Measurements from ENCODE around the gene ASPG.

Gene ASPG

GRCh38 chr14:104102282-104102914 lies 16.9 kb downstream of the ASPG start:
- H3K4me3 ChIP-seq (ENCODE audit: low read length) = no peak overlapping the region
- no peaks in the 10 kb centered on the region for H3K36me3 ChIP-seq (ENCODE audit: insufficient read depth, low read length)
- H3K27ac ChIP-seq (ENCODE audit: low read depth, low read length) = no peak overlapping the region
- no peaks in the 10 kb centered on the region for H3K4me1 ChIP-seq (ENCODE audit: insufficient read depth, low read length)
- H3K9ac ChIP-seq (ENCODE audit: low read depth, low read length) = no peak overlapping the region
- WGBS = 95% methylated on average over 16 of the region's 16 CpGs
- H3K9me3 ChIP-seq (ENCODE audit: insufficient read depth, low read depth, low read length) = no peaks in the 10 kb centered on the region
- H3K27me3 ChIP-seq (ENCODE audit: insufficient read depth, low read length) = no peaks in the 10 kb centered on the region; the same call in 1 of the 2 replicates

- Histone ChIP-seq H3K4me3 (ENCODE audit: low read length) (no peak overlapping the region), H3K36me3 (ENCODE audit: insufficient read depth, low read length) (no peaks in the 10 kb centered on the region), H3K9ac (ENCODE audit: low read depth, low read length) (no peak overlapping the region), H3K9me3 (ENCODE audit: insufficient read depth, low read depth, low read length) (no peaks in the 10 kb centered on the region), H3K4me1 (ENCODE audit: insufficient read depth, low read length) (no peaks in the 10 kb centered on the region), H3K27ac (ENCODE audit: low read depth, low read length) (no peak overlapping the region), H3K27me3 (ENCODE audit: insufficient read depth, low read length) (no peaks in the 10 kb centered on the region; the same call in 1 of the 2 replicates)
- 90% methylated on average over 26 of the region's 26 CpGs for WGBS
Observed at GRCh38 chr14:104103061-104103445, 17.6 kb downstream of the ASPG start.

- Histone ChIP-seq H3K4me1 (ENCODE audit: insufficient read depth, low read length) (0 out of 2 replicates have a peak, but pooled peaks cover 3% of the 10 kb centered on the region), H3K9me3 (ENCODE audit: insufficient read depth, low read depth, low read length) (no peaks in the 10 kb centered on the region), H3K27me3 (ENCODE audit: insufficient read depth, low read length) (no peaks in the 10 kb centered on the region; the same call in 1 of the 2 replicates), H3K4me3 (ENCODE audit: low read length) (no peak overlapping the region), H3K9ac (ENCODE audit: low read depth, low read length) (no peak overlapping the region), H3K36me3 (ENCODE audit: insufficient read depth, low read length) (no peaks in the 10 kb centered on the region), H3K27ac (ENCODE audit: low read depth, low read length) (no peak overlapping the region)
- 91% methylated on average over 23 of the region's 23 CpGs for WGBS
Observed at GRCh38 chr14:104103446-104104075, 18.1 kb downstream of the ASPG start.

GRCh38 chr14:104104076-104104901 lies 18.8 kb downstream of the ASPG start:
- WGBS = 93% methylated on average over 35 of the region's 35 CpGs
- H3K9ac ChIP-seq (ENCODE audit: low read depth, low read length) = no peak overlapping the region
- no peaks in the 10 kb centered on the region for H3K27me3 ChIP-seq (ENCODE audit: insufficient read depth, low read length)
- 0 out of 2 replicates have a peak, but pooled peaks cover 3% of the 10 kb centered on the region for H3K4me1 ChIP-seq (ENCODE audit: insufficient read depth, low read length)
- no peak overlapping the region for H3K4me3 ChIP-seq (ENCODE audit: low read length)
- no peaks in the 10 kb centered on the region for H3K36me3 ChIP-seq (ENCODE audit: insufficient read depth, low read length)
- H3K9me3 ChIP-seq (ENCODE audit: insufficient read depth, low read depth, low read length) = no peaks in the 10 kb centered on the region
- no peak overlapping the region for H3K27ac ChIP-seq (ENCODE audit: low read depth, low read length)

GRCh38 chr14:104105071-104105821 lies 19.7 kb downstream of the ASPG start:
- Histone ChIP-seq H3K36me3 (ENCODE audit: insufficient read depth, low read length) (no peaks in the 10 kb centered on the region), H3K9ac (ENCODE audit: low read depth, low read length) (no peak overlapping the region), H3K27me3 (ENCODE audit: insufficient read depth, low read length) (no peaks in the 10 kb centered on the region), H3K27ac (ENCODE audit: low read depth, low read length) (no peak overlapping the region), H3K4me3 (ENCODE audit: low read length) (no peak overlapping the region), H3K4me1 (ENCODE audit: insufficient read depth, low read length) (0 out of 2 replicates have a peak, but pooled peaks cover 3% of the 10 kb centered on the region), H3K9me3 (ENCODE audit: insufficient read depth, low read depth, low read length) (no peaks in the 10 kb centered on the region)
- 90% methylated on average over 27 of the region's 27 CpGs for WGBS

- Histone ChIP-seq H3K27ac (ENCODE audit: low read depth, low read length) (no peak overlapping the region), H3K9ac (ENCODE audit: low read depth, low read length) (no peak overlapping the region), H3K4me1 (ENCODE audit: insufficient read depth, low read length) (0 out of 2 replicates have a peak, but pooled peaks cover 3% of the 10 kb centered on the region), H3K9me3 (ENCODE audit: insufficient read depth, low read depth, low read length) (no peaks in the 10 kb centered on the region), H3K27me3 (ENCODE audit: insufficient read depth, low read length) (no peaks in the 10 kb centered on the region), H3K4me3 (ENCODE audit: low read length) (no peak overlapping the region), H3K36me3 (ENCODE audit: insufficient read depth, low read length) (no peaks in the 10 kb centered on the region)
- WGBS = 91% methylated on average over 18 of the region's 18 CpGs
Observed at GRCh38 chr14:104105822-104106470, 20.4 kb downstream of the ASPG start.

GRCh38 chr14:104106471-104106991 lies 21.0 kb downstream of the ASPG start:
- Histone ChIP-seq H3K27me3 (ENCODE audit: insufficient read depth, low read length) (no peaks in the 10 kb centered on the region), H3K4me3 (ENCODE audit: low read length) (no peak overlapping the region), H3K9me3 (ENCODE audit: insufficient read depth, low read depth, low read length) (no peaks in the 10 kb centered on the region), H3K9ac (ENCODE audit: low read depth, low read length) (no peak overlapping the region), H3K36me3 (ENCODE audit: insufficient read depth, low read length) (no peaks in the 10 kb centered on the region), H3K27ac (ENCODE audit: low read depth, low read length) (no peak overlapping the region), H3K4me1 (ENCODE audit: insufficient read depth, low read length) (0 out of 2 replicates have a peak, but pooled peaks cover 3% of the 10 kb centered on the region)
- 96% methylated on average over 20 of the region's 20 CpGs for WGBS

- H3K4me1 ChIP-seq (ENCODE audit: insufficient read depth, low read length) = 0 out of 2 replicates have a peak, but pooled peaks cover 3% of the 10 kb centered on the region
- no peaks in the 10 kb centered on the region for H3K9me3 ChIP-seq (ENCODE audit: insufficient read depth, low read depth, low read length)
- WGBS = 95% methylated on average over 19 of the region's 19 CpGs
- no peaks in the 10 kb centered on the region for H3K36me3 ChIP-seq (ENCODE audit: insufficient read depth, low read length)
- no peak overlapping the region for H3K27ac ChIP-seq (ENCODE audit: low read depth, low read length)
- H3K27me3 ChIP-seq (ENCODE audit: insufficient read depth, low read length) = no peaks in the 10 kb centered on the region
- no peak overlapping the region for H3K4me3 ChIP-seq (ENCODE audit: low read length)
- H3K9ac ChIP-seq (ENCODE audit: low read depth, low read length) = no peak overlapping the region
Observed at GRCh38 chr14:104107101-104107581, 21.6 kb downstream of the ASPG start.

GRCh38 chr14:104107611-104108569 lies 22.4 kb downstream of the ASPG start:
- WGBS = 80% methylated on average over 30 of the region's 32 CpGs
- no peaks in the 10 kb centered on the region for H3K27me3 ChIP-seq (ENCODE audit: insufficient read depth, low read length)

More at GRCh38 chr14:104107611-104108569, 22.4 kb downstream of the ASPG start:
- H3K9me3 ChIP-seq (ENCODE audit: insufficient read depth, low read depth, low read length) = no peaks in the 10 kb centered on the region
- H3K27ac ChIP-seq (ENCODE audit: low read depth, low read length) = no peak overlapping the region
- H3K4me3 ChIP-seq (ENCODE audit: low read length) = no peak overlapping the region
- H3K36me3 ChIP-seq (ENCODE audit: insufficient read depth, low read length) = no peaks in the 10 kb centered on the region
- H3K9ac ChIP-seq (ENCODE audit: low read depth, low read length) = no peak overlapping the region
- 0 out of 2 replicates have a peak, but pooled peaks cover 3% of the 10 kb centered on the region for H3K4me1 ChIP-seq (ENCODE audit: insufficient read depth, low read length)

All from HUES64 (cell line).